Dedifferentiated amniotic fluid mesenchymal stem cell (primary cell): ENCODE measurements around the gene MXRA7.
"Not testable (repeated sequence)": the region's sequence is repeated elsewhere in the genome, so short reads cannot be mapped to it uniquely, and the experiment has no call there.

ENCODE experiments used
- DNase-seq: peaks from one replicate; pipeline ENCODE4 v3.0.0-alpha.2; 2016; ENCODE audit errors: extremely low spot score

MXRA7 gene

DNA sequence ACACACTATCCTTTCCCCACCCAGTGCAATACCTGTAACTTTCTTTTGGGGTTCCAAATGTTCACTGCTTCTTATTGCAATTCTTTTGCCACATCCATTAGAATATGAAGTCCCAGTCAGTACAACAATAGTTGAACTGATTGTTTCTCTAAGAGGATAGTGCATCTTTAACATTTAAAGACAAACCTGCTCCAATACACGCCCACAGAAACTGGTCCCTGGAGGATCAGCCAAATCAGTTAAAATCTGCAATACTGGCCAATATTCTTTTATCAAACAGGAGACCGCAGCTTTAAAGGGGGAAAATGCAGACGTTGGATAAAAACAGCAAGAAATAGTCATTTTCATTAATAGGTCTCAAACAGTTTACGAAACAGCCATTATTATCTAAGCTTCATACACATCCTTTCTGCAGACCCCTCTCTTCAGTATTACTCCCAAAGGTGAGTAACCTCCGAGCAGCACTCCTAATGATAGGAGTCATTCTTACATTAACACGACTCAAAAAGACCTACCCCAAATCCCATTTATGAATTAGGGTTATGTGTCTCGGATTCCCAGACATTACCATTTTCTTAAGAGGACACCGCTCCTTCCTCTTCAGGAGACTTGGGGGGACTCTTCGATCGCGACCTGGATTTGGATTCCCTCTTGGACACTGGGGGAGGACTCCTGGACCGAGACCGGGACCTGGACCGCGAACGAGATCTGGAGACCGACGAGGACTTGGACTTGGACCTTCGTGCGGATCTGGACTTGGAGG, 25.0 kb upstream of the MXRA7 start:
- DNase-seq: no peak

DNA sequence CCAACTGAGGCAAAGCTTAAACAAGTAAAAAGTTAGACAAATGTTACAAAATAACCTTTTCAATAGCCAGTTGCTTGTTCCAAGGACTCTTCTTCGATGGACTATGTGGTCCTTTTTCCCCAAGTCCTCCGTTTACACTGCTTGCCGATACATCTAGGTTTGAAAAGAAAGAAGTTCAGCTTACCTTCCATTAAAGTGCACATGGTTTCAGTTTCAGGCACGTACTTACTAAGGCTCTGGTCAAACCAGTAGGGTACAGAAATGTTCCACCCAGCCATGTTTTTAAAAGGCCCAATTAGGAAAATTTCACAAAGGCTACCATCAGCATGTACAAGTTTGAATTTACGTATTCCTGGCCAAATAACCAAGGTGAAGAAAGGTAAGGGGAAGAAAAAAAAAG, 24.2 kb upstream of the MXRA7 start:
- no peak for DNase-seq

DNA sequence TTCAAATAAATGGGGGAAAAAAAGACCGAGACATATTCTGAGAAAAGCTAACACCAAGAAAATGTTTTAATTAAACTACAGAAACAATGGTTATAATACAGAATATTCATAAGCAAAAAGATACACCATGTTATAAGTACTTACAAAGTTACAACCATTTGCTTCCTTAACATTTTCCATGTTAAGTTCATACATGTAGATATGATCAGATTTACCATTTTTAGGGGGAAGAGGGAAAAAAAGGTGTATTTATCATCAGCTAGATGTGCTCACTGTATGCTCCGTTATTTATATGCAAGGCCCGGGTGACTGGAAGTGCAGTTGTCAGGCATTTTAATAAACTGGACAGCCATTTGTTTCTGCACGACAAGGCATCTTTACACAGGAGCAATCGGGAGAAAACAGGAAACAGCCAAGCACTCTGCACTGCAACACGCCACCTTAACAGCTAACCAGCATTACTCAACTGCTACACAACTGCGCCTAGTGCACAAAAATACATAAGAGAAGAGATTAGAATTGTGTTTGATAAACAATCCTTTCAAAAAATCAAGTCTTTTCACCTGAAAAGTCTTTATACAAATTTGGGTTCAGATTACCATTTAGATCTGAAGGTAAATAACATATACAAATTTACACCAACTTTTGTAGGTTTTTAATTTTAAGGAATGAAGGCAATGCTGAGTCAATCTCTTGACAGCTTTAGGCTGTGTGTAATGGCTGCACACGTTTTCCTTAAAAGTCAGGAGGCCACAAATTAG, 23.5 kb upstream of the MXRA7 start:
- no peak for DNase-seq

DNA sequence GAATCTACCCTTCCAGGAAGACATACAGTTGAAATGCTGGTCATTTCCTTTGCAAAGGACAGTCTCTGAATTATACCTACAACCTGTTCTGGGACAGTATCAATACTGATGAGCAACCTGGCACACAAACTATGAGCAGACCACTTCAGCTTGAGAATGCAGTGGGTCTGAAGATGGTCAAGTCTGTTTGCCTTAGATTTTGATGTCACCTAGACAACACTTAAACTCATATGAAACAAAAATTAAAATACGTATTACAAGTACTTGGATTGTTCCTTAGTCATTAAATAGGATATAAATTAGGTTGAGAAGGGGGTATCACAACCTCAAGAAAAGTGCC, 22.8 kb upstream of the MXRA7 start:
- DNase-seq: no peak

GRCh38 chr17:76732734-76733617, 22.2 kb upstream of the MXRA7 start:
- no peak for DNase-seq

- peak; percentile 14 for DNase-seq
Measured at GRCh38 chr17:76731800-76732733, 21.3 kb upstream of the MXRA7 start.

- no peak for DNase-seq
Measured at GRCh38 chr17:76727745-76728456, 17.1 kb upstream of the MXRA7 start.

- no peak for DNase-seq
Measured at GRCh38 chr17:76726776-76727718, 16.3 kb upstream of the MXRA7 start, which contains the start of gene METTL23. METTL23 (plus strand) TSS chr17:76726839; CDS start chr17:76729711, 2,872 bp downstream.

GRCh38 chr17:76726231-76726775, 15.5 kb upstream of the MXRA7 start, which contains the start of gene JMJD6:
JMJD6 (minus strand) TSS chr17:76726606; CDS start chr17:76726475, 131 bp downstream.
- DNase-seq: peak; percentile 88

DNA sequence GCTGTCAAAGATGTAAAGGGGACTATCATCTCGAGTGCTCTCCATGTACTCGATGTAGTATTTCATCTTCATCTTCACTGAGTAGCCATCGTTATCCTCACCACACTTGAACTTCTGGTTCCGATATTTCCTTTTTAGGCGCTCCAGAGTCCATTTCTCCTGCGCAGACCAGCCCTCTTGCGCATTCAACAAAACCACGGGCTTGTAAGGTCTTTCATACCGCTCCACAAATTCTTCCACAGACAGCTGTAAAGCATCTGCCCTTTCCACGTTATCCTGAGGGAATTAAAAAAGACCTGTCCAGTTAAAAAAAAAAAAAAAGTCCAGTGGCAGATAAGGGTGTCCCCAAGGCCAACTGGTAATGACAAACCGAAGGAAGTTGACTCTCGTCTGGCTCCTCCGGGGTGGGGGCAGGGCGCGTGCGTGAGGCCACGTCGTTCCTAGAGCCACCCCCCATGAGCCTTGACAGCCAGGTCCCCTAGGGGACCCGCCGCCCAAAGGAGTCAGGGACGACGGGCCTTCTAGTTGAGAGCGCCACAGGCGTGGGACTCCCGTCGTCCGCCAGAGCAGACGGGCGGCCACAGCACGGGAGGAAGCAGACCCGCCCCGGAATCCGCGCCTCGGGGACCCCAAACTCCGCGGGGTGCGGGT, 14.9 kb upstream of the MXRA7 start:
- DNase-seq: no peak

- no peak for DNase-seq
Measured at GRCh38 chr17:76723812-76724211, 13.0 kb upstream of the MXRA7 start.

DNA sequence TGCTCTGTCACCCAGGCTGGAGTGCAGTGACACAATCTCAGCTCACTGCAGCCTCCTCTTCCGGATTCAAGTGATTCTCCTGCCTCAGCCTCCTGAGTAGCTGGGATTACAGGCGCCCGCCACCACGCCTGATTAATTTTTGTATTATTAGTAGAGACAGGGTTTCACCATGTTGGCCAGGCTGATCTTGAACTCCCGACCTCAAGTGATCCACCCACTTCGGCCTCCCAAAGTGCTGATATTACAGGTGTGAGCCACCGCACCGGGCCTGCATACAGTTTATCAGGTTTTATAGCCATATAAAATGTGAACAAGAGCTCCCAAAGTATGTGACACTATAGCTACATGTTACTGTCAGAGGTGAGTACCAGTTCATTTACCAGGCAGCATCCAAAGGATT, 12.2 kb upstream of the MXRA7 start:
- not testable (repeated sequence) for DNase-seq

GRCh38 chr17:76722279-76722678, 11.5 kb upstream of the MXRA7 start:
- DNase-seq: no peak

DNA sequence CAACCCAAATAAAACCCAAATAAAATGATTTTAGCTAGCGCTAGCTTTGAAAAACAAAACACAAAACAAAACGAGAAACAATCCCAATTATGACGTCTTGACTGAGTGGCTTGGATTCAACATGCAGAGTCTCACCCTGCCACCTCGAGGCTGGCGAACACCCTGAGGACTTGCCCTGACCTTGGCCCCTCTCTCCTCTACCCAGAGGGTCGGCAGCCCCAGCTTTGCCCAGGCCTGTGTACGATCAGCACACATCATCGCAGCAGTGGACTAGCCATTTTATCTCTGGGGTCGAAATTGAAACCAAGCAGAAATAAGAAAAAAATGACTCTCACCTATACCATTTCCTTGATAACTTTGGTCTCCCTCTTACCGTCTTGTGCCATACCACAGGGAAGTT, 10.7 kb upstream of the MXRA7 start:
- no peak for DNase-seq

- no peak for DNase-seq
Measured at GRCh38 chr17:76720941-76721340, 10.2 kb upstream of the MXRA7 start.

DNA sequence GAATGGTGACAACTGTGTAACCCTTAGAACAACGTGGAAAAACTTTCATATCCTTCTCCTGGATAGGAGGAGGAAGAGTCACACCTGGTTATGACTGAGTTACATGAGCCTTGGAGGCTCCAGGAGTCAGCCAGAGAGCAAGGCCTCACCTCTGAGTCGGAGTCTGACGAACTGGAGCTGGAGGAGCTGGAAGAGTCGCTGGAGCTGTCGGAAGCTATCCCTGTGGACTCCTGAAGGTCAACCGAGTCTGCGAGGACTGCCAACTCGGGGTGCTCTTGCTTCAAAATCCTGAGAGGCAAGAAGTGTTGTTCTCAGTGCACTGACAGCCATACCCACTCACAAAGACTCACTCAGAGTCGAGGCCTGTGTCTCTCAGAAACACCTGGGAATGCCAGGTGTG, 9.4 kb upstream of the MXRA7 start:
- no peak for DNase-seq

GRCh38 chr17:76718516-76718915, 7.8 kb upstream of the MXRA7 start:
- DNase-seq: no peak

DNA sequence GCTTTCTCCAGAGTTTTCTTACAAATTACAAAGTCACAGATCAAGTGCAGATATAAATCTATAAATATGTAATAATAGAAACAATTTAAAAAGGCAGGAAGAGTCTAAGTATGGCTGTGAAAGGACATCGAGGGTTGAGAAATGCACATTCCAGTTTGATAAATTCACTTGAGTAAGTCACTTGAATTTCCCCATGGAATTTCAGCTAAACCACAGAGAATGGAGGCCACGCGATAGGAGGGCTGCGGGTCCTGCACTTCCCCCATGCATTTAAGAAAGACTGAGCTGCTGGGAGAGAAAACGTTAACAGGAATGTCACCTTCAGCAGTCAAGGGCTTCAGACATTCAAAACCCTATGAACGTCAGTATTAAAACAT, 6.1 kb upstream of the MXRA7 start:
- peak; percentile 76 for DNase-seq
